ENCODE data around the gene SETD5. TPM values are rescaled to one million over a fixed set of nuclear protein-coding genes. Genes with fewer than 3 reads are reported as not detected.

Gene SETD5
- total and polyA plus RNA-seq, 2 of the 4 experiments (the other 2 are of a cell fraction): 42.7 to 62.9 TPM

DNA sequence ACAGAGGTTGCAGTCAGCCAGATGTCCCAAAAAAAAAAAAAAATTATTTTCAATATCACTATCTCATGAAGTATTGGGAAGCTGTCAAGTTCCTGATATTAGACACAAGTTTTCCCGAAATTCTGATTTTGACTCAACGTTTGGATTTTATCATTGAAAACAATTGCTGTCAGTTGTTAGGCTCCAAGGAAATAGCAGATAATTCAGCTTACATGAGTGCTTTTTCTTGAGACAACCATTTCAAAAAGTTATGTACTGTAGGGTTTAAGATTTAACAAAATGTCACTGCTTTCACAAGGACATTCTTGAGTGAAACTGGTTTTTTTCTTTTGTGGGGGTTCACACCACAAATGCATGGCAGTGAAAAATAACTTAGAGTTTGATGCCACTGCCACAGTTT lies 9.3 kb upstream of the SETD5 start:
- in situ Hi-C loops (cut with MboI; ENCODE audit: low sequenced_read_pairs) (no loop called here), dilution Hi-C loops (cut with HindIII; ENCODE audit: low sequenced_read_pairs, unreplicated experiment) (no loop called here), intact Hi-C loops (cut with micrococcal nuclease) (no loop called here)
- H4K5ac ChIP-seq (ENCODE audit: low read depth, low read length): no peak overlapping the region
- no peak overlapping the region for H3K14ac ChIP-seq (replicated peaks; ENCODE audit: low read depth, low read length)
- no peak overlapping the region for H2AFZ ChIP-seq (replicated peaks; ENCODE audit: low read length, poor library complexity)
- H2BK20ac ChIP-seq (ENCODE audit: low read depth, low read length): no peak overlapping the region
- no peaks in the 10 kb centered on the region for H3K9me3 ChIP-seq (ENCODE audit: control insufficient read depth, insufficient read depth, low read length)
- H2BK120ac ChIP-seq (ENCODE audit: low read depth, low read length): no peak overlapping the region
- H3K9me1 ChIP-seq (ENCODE audit: insufficient read depth, low read length): peaks cover 4% of the 10 kb centered on the region; the same call in 1 of the 2 replicates
- no CpG with 5 or more reads among the region's 2 CpGs for WGBS, 2 experiments (ENCODE audit: extremely low coverage in 2 of 2, insufficient read length in 1 of 2)
- H4K20me1 ChIP-seq (ENCODE audit: insufficient read depth, low read length): peaks cover 67% of the 10 kb centered on the region
- H2BK5ac ChIP-seq (ENCODE audit: low read depth, low read length, poor library complexity, severe bottlenecking): no peak overlapping the region
- no peak overlapping the region for H3K23ac ChIP-seq (ENCODE audit: low read depth, low read length)
- peaks cover 6% of the 10 kb centered on the region for H3K4me1 ChIP-seq (ENCODE audit: control insufficient read depth, insufficient read depth, low read length)
- H2AK5ac ChIP-seq (ENCODE audit: low read depth, low read length): no peak overlapping the region
- no TSS peak for BruUV-seq (replicated peaks)
- TF ChIP-seq SMC3 (IDR thresholded peaks at IDR 0.05; ENCODE audit: low read depth, low read length) (no peak), RAD21 (IDR thresholded peaks at IDR 0.05; ENCODE audit: low read length) (no peak), CHD1 (IDR thresholded peaks at IDR 0.05; ENCODE audit: low read depth, low read length) (no peak), MAFK (IDR thresholded peaks at IDR 0.05; ENCODE audit: low read depth, low read length) (no peak), CEBPB (IDR thresholded peaks at IDR 0.05; ENCODE audit: low read depth, low read length) (no peak), BHLHE40 (IDR thresholded peaks at IDR 0.05; ENCODE audit: low read depth, low read length) (no peak), MXI1 (IDR thresholded peaks at IDR 0.05; ENCODE audit: borderline replicate concordance, low read depth, low read length) (no peak), FOS (IDR thresholded peaks at IDR 0.05; ENCODE audit: low read depth, low read length) (no peak), NFE2L2 (IDR thresholded peaks at IDR 0.05; ENCODE audit: low read depth, low read length) (no peak), MAZ (IDR thresholded peaks at IDR 0.05; ENCODE audit: borderline replicate concordance, low read depth, low read length) (no peak), POLR2A (IDR thresholded peaks at IDR 0.05; ENCODE audit: low read depth, low read length) (no peak), RFX5 (IDR thresholded peaks at IDR 0.05; ENCODE audit: low read depth, low read length) (no peak)
- TF ChIP-seq, protein P1, sequence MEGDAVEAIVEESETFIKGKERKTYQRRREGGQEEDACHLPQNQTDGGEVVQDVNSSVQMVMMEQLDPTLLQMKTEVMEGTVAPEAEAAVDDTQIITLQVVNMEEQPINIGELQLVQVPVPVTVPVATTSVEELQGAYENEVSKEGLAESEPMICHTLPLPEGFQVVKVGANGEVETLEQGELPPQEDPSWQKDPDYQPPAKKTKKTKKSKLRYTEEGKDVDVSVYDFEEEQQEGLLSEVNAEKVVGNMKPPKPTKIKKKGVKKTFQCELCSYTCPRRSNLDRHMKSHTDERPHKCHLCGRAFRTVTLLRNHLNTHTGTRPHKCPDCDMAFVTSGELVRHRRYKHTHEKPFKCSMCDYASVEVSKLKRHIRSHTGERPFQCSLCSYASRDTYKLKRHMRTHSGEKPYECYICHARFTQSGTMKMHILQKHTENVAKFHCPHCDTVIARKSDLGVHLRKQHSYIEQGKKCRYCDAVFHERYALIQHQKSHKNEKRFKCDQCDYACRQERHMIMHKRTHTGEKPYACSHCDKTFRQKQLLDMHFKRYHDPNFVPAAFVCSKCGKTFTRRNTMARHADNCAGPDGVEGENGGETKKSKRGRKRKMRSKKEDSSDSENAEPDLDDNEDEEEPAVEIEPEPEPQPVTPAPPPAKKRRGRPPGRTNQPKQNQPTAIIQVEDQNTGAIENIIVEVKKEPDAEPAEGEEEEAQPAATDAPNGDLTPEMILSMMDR (conservative IDR thresholded peaks at IDR 0.05; ENCODE audit: low read depth, low read length): no peak
- TF ChIP-seq, protein P2, sequence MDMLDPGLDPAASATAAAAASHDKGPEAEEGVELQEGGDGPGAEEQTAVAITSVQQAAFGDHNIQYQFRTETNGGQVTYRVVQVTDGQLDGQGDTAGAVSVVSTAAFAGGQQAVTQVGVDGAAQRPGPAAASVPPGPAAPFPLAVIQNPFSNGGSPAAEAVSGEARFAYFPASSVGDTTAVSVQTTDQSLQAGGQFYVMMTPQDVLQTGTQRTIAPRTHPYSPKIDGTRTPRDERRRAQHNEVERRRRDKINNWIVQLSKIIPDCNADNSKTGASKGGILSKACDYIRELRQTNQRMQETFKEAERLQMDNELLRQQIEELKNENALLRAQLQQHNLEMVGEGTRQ (IDR thresholded peaks at IDR 0.05; ENCODE audit: low read depth, low read length): no peak
- TF ChIP-seq, protein P3, sequence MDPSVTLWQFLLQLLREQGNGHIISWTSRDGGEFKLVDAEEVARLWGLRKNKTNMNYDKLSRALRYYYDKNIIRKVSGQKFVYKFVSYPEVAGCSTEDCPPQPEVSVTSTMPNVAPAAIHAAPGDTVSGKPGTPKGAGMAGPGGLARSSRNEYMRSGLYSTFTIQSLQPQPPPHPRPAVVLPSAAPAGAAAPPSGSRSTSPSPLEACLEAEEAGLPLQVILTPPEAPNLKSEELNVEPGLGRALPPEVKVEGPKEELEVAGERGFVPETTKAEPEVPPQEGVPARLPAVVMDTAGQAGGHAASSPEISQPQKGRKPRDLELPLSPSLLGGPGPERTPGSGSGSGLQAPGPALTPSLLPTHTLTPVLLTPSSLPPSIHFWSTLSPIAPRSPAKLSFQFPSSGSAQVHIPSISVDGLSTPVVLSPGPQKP (IDR thresholded peaks at IDR 0.05; ENCODE audit: borderline replicate concordance, low read depth, low read length): no peak
- H4K8ac ChIP-seq (ENCODE audit: low read depth in 2 of 2, low read length in 2 of 2): no peak overlapping the region
- H2AK9ac ChIP-seq (replicated peaks; ENCODE audit: low read depth, low read length, poor library complexity): no peak overlapping the region
- ATAC-seq (ENCODE audit: low read depth): no peak
- H3K56ac ChIP-seq (ENCODE audit: extremely low read depth, insufficient read depth, low read length): no peak overlapping the region
- POLR2A ChIA-PET (ENCODE audit: unreplicated experiment): no interaction called here
- H3K4me2 ChIP-seq (ENCODE audit: low read depth, low read length): no peak overlapping the region
- H2BK15ac ChIP-seq (ENCODE audit: low read depth, low read length): no peak overlapping the region
- no peak overlapping the region for H3K27ac ChIP-seq (ENCODE audit: insufficient read depth, low read length)
- H3K18ac ChIP-seq (ENCODE audit: low read depth, low read length): no peak overlapping the region
- no peak for DNase-seq
- H3K79me1 ChIP-seq (ENCODE audit: low read depth in 1 of 2, low read length in 2 of 2): peaks cover 16 to 59% of the 10 kb centered on the region in 2 experiments
- H3K9ac ChIP-seq (ENCODE audit: low read depth, low read length): no peak overlapping the region
- H3K27me3 ChIP-seq (ENCODE audit: control insufficient read depth, insufficient read depth, low read length): no peaks in the 10 kb centered on the region
- no peak overlapping the region for H3K4ac ChIP-seq (ENCODE audit: low read depth, low read length)
- CTCF ChIA-PET: interaction anchor here (0.7 to 1.0 kb wide), 2 partner anchors 35 to 328 kb away, joined by 3 to 9 read pairs; no protein-coding TSS in a partner anchor
- H3K4me3 ChIP-seq (ENCODE audit: insufficient read depth, low read depth, low read length): no peak overlapping the region
- peaks cover 50% of the 10 kb centered on the region for H3K36me3 ChIP-seq (ENCODE audit: control insufficient read depth, insufficient read depth, low read length)
- no peak overlapping the region for H4K91ac ChIP-seq (ENCODE audit: insufficient read depth, low read depth, low read length)

Measured in IMR-90 (cell line).